A673 (cell line): ENCODE results near the gene NCBP2. TPM values are rescaled to one million over a fixed set of nuclear protein-coding genes. Genes with fewer than 3 reads are reported as not detected.

Source experiments
- BruUV-seq: library from RNA; stranded (reverse); fragments of 400-500 nt; replicated peaks from 2 replicates; lab custom pipeline; 2021; lab: Mats Ljungman, UMichigan
- CTCF ChIA-PET: fragments of 300-600 bp; sonication (Branson Sonifier 250); formaldehyde crosslinking; loops from one replicate; lab custom pipeline; 2022; ENCODE audit warnings: antibody characterized with exemption; lab: Charles Lee
- POLR2A ChIA-PET: fragments of 300-600 bp; sonication (Branson Sonifier 250); formaldehyde crosslinking; loops from one replicate; lab custom pipeline; 2022; ENCODE audit warnings: antibody characterized with exemption; ENCODE audit not compliant: low non-redundant PET; lab: Charles Lee
- DNase-seq: peaks from one replicate; pipeline ENCODE4 v3.0.0-alpha.2; 2015; ENCODE audit warnings: low spot score
- H3K27ac ChIP-seq: fragments of 200-600 bp; sonication (generic); 2 replicates; pipeline ENCODE4 v1.5.1; 2016; ENCODE audit warnings: mixed run types, low read depth, mild to moderate bottlenecking, mixed read lengths, antibody characterized with exemption, low read length; ENCODE audit not compliant: poor library complexity, severe bottlenecking
- H3K27me3 ChIP-seq: fragments of 200-600 bp; sonication (generic); replicated peaks from 2 replicates; pipeline ENCODE4 v1.6.1; 2017; ENCODE audit warnings: mixed run types, low read depth, mild to moderate bottlenecking, mixed read lengths, antibody characterized with exemption, low read length; ENCODE audit not compliant: insufficient read depth, poor library complexity
- H3K36me3 ChIP-seq: fragments of 200-600 bp; sonication (generic); 2 replicates; pipeline ENCODE4 v1.6.1; 2016; ENCODE audit warnings: mixed run types, mild to moderate bottlenecking, mixed read lengths, antibody characterized with exemption, low read length; ENCODE audit not compliant: insufficient read depth, poor library complexity, severe bottlenecking
- H3K4me1 ChIP-seq: fragments of 200-600 bp; sonication (generic); 2 replicates; pipeline ENCODE4 v1.6.1; 2017; ENCODE audit warnings: mixed run types, mild to moderate bottlenecking, mixed read lengths, antibody characterized with exemption, low read length; ENCODE audit not compliant: insufficient read depth, poor library complexity, severe bottlenecking
- H3K4me3 ChIP-seq: fragments of 200-600 bp; sonication (generic); 2 replicates; pipeline ENCODE4 v1.5.1; 2016; ENCODE audit warnings: low read depth, mixed run types, mild to moderate bottlenecking, mixed read lengths, low read length; ENCODE audit not compliant: poor library complexity, severe bottlenecking
- H3K9me3 ChIP-seq: fragments of 200-600 bp; sonication (generic); 2 replicates; pipeline ENCODE4 v1.6.1; 2016; ENCODE audit warnings: mixed run types, low read depth, mild to moderate bottlenecking, mixed read lengths, antibody characterized with exemption, low read length; ENCODE audit not compliant: poor library complexity, severe bottlenecking
- CTCF ChIP-seq: fragments of 300-800, 200-600 bp; sonication (generic); conservative IDR thresholded peaks from 2 replicates; pipeline ENCODE4 v1.5.1; 2017; ENCODE audit warnings: low read depth, mild to moderate bottlenecking, antibody characterized with exemption, low read length, moderate library complexity, mixed read lengths
- EZH2 ChIP-seq: fragments of 200-600 bp; sonication (generic); IDR thresholded peaks from 2 replicates; pipeline ENCODE4 v1.6.1; 2017; ENCODE audit warnings: borderline replicate concordance, low read depth, mild to moderate bottlenecking, mixed read lengths, antibody characterized with exemption, low read length; ENCODE audit not compliant: poor library complexity, severe bottlenecking
- intact Hi-C: fragments of 100-400 bp; cut with micrococcal nuclease; formaldehyde crosslinking; loops from one replicate; pipeline ENCODE4 v1.10.0; 2022; ENCODE audit not compliant: unreplicated experiment
- total RNA-seq: library from RNA; stranded (reverse); gene quantifications from 2 replicates; pipeline ENCODE4 v1.2.3, GENCODE V29; 2021

Gene NCBP2
- total RNA-seq, 1 experiment from 2014 or later: 93.7 TPM

GRCh38 chr3:196949750-196950149, 7.4 kb upstream of the NCBP2 start:
- no peak overlapping the region for H3K4me3 ChIP-seq
- intact Hi-C loops: loop anchor here (10.0 kb wide), 2 partner anchors 235 to 345 kb away; partner anchors contain the start of genes CEP19 and PIGX
- H3K9me3 ChIP-seq: no peaks in the 10 kb centered on the region
- H3K4me1 ChIP-seq: no peaks in the 10 kb centered on the region
- H3K27me3 ChIP-seq: no peaks in the 10 kb centered on the region
- no peak for TF ChIP-seq EZH2
- no peak for TF ChIP-seq CTCF
- ChIA-PET CTCF (no interaction called here), POLR2A (interaction anchor here (0.6 kb wide), 1 partner anchor 478 kb away, joined by 8 read pairs; no protein-coding TSS in a partner anchor)
- no TSS peak for BruUV-seq
- DNase-seq: no peak
- no peaks in the 10 kb centered on the region for H3K36me3 ChIP-seq
- H3K27ac ChIP-seq: no peak overlapping the region

- ChIA-PET POLR2A (no interaction called here), CTCF (no interaction called here)
- no peak overlapping the region for H3K27ac ChIP-seq
- no peak for DNase-seq
- no peak overlapping the region for H3K4me3 ChIP-seq
- BruUV-seq: no TSS peak
- intact Hi-C loops: loop anchor here (10.0 kb wide), 2 partner anchors 234 to 344 kb away; partner anchors contain the start of genes CEP19 and PIGX
- H3K36me3 ChIP-seq: no peaks in the 10 kb centered on the region
- no peaks in the 10 kb centered on the region for H3K4me1 ChIP-seq
- H3K27me3 ChIP-seq: no peaks in the 10 kb centered on the region
- TF ChIP-seq EZH2 (no peak), CTCF (no peak)
- no peaks in the 10 kb centered on the region for H3K9me3 ChIP-seq
Measured at GRCh38 chr3:196949285-196949619, 6.9 kb upstream of the NCBP2 start.

GRCh38 chr3:196948442-196949284, 6.3 kb upstream of the NCBP2 start:
- no peaks in the 10 kb centered on the region for H3K9me3 ChIP-seq
- H3K27ac ChIP-seq: no peak overlapping the region
- no TSS peak for BruUV-seq
- H3K4me1 ChIP-seq: peaks cover 2% of the 10 kb centered on the region
- TF ChIP-seq EZH2 (no peak), CTCF (no peak; the same call in 1 of the 2 replicates)
- ChIA-PET CTCF (no interaction called here), POLR2A (no interaction called here)
- H3K36me3 ChIP-seq: no peaks in the 10 kb centered on the region
- no peak overlapping the region for H3K4me3 ChIP-seq
- intact Hi-C loops: loop anchor here (10.0 kb wide), 2 partner anchors 234 to 344 kb away; partner anchors contain the start of genes CEP19 and PIGX
- no peak for DNase-seq
- H3K27me3 ChIP-seq: no peaks in the 10 kb centered on the region
